ENCODE data around the gene SEC16B. TPM values are rescaled to one million over a fixed set of nuclear protein-coding genes. Genes with fewer than 3 reads are reported as not detected.

The SEC16B gene
- total and polyA plus RNA-seq, 2 experiments from 2014 or later: 0.53 to 0.63 TPM

DNA sequence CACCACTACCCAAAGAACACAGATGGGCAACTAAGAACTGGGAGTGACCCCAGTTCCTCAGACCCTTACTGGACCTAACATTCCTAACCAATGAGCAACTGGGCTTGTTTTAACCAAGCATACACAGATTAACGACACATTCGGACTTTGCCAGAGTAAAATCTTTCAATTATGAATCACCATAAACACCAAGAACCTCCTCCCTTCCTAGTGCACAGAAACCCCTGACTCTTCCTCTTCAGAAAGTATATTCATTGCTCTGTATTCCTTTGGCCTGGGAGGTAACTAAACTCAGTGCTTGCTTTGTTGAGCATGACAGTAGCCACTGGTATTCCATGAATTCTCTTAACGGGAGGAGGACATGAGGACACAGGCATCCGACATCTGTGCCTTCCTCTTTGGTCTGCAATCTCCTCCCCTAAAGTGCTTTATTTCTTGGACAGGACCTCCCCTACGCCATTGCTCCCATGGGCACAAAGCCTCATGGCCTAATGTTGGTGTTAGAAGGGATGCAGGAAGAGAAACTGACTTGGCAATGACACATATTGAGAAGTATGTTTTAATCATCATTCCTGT is 42.7 kb downstream of the SEC16B start:
- TF ChIP-seq, protein P1, sequence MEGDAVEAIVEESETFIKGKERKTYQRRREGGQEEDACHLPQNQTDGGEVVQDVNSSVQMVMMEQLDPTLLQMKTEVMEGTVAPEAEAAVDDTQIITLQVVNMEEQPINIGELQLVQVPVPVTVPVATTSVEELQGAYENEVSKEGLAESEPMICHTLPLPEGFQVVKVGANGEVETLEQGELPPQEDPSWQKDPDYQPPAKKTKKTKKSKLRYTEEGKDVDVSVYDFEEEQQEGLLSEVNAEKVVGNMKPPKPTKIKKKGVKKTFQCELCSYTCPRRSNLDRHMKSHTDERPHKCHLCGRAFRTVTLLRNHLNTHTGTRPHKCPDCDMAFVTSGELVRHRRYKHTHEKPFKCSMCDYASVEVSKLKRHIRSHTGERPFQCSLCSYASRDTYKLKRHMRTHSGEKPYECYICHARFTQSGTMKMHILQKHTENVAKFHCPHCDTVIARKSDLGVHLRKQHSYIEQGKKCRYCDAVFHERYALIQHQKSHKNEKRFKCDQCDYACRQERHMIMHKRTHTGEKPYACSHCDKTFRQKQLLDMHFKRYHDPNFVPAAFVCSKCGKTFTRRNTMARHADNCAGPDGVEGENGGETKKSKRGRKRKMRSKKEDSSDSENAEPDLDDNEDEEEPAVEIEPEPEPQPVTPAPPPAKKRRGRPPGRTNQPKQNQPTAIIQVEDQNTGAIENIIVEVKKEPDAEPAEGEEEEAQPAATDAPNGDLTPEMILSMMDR (IDR thresholded peaks at IDR 0.05; ENCODE audit: low read depth, low read length): no peak
- no peak overlapping the region for H3K27ac ChIP-seq
- DNase-seq (ENCODE audit: low read depth in 1 of 2, low spot score in 1 of 2): peak in 1 of 2 donors; percentile 69

DNA sequence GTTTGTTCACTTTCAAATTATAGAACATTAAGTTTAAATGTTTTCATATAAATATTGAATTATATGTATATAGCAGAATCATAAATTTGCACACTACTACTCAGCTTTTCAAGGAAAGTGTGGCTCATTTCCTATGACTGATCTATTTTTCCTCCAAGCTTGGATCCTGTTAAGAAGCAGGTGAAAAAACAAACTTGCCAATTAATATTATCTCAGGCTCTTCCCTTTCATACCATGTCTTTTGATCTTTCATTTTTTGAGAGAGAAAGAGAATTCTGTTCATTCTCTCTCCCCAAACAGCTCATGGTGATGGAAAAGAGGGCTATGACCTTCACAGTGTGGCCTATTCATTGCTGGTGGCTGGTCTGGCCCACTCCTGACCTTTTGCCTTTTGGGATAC is 43.7 kb downstream of the SEC16B start:
- H3K9me3 ChIP-seq (ENCODE audit: low read depth): no peaks in the 10 kb centered on the region
- H3K4me1 ChIP-seq (ENCODE audit: low read depth): no peaks in the 10 kb centered on the region
- TF ChIP-seq, protein P1 (IDR thresholded peaks at IDR 0.05; ENCODE audit: low read depth, low read length): no peak
- no peak for DNase-seq (ENCODE audit: low read depth in 1 of 2, low spot score in 1 of 2)
- H3K36me3 ChIP-seq: no peaks in the 10 kb centered on the region
- no peaks in the 10 kb centered on the region for H3K27me3 ChIP-seq
- H3K4me3 ChIP-seq: no peak overlapping the region
- no peak overlapping the region for H3K27ac ChIP-seq

More for the DNA sequence above, 42.7 kb downstream of the SEC16B start:
- H3K36me3 ChIP-seq: no peaks in the 10 kb centered on the region
- no peaks in the 10 kb centered on the region for H3K27me3 ChIP-seq
- H3K4me3 ChIP-seq: no peak overlapping the region
- no peaks in the 10 kb centered on the region for H3K9me3 ChIP-seq (ENCODE audit: low read depth)
- no peaks in the 10 kb centered on the region for H3K4me1 ChIP-seq (ENCODE audit: low read depth)

DNA sequence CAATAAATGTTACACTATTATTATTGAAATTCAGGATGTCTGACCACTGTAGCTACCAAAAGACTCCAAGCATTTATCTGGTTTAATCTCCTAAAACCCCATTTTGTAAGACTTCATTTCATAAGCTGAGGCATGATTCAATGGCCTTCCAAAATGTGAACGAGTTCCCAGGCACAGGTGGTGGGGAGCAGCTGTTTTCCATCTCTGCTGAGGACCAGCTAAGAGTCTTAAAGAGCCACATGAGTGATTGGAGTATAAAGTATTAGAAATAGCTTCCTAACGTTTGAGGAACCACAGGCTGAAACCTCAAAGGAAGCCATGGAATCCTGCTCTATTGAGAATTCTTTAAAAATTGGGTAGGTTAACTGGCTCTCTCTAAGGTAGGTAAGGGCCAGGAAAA is 44.9 kb downstream of the SEC16B start:
- TF ChIP-seq, protein P1 (IDR thresholded peaks at IDR 0.05; ENCODE audit: low read depth, low read length): no peak
- Histone ChIP-seq H3K4me1 (ENCODE audit: low read depth) (no peaks in the 10 kb centered on the region), H3K4me3 (no peak overlapping the region), H3K27ac (no peak overlapping the region), H3K9me3 (ENCODE audit: low read depth) (no peaks in the 10 kb centered on the region), H3K27me3 (no peaks in the 10 kb centered on the region), H3K36me3 (no peaks in the 10 kb centered on the region)
- no peak for DNase-seq (ENCODE audit: low read depth in 1 of 2, low spot score in 1 of 2)

DNA sequence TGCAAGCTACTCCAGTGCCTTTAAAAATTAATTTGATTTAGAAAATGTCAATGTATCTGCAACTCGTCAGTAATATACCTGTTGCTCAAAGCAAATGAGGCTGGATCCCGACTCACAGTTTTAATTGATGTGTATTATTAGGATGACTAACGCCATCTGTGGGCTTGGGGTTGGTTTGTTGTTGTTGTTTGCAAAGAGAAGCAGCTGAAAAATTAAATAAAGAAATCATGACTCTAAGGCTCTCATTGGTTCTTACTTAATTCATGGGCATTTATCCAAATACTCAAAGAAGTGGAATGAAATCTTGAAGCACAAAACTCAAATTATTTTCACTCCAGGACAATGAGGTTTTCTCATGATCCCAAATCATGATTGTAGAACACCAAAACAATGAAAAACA is 46.4 kb downstream of the SEC16B start:
- Histone ChIP-seq H3K4me3 (no peak overlapping the region), H3K9me3 (ENCODE audit: low read depth) (no peaks in the 10 kb centered on the region), H3K27me3 (no peaks in the 10 kb centered on the region), H3K36me3 (no peaks in the 10 kb centered on the region), H3K27ac (no peak overlapping the region), H3K4me1 (ENCODE audit: low read depth) (no peaks in the 10 kb centered on the region)
- TF ChIP-seq, protein P1 (IDR thresholded peaks at IDR 0.05; ENCODE audit: low read depth, low read length): no peak
- no peak for DNase-seq (ENCODE audit: low read depth in 1 of 2, low spot score in 1 of 2)

DNA sequence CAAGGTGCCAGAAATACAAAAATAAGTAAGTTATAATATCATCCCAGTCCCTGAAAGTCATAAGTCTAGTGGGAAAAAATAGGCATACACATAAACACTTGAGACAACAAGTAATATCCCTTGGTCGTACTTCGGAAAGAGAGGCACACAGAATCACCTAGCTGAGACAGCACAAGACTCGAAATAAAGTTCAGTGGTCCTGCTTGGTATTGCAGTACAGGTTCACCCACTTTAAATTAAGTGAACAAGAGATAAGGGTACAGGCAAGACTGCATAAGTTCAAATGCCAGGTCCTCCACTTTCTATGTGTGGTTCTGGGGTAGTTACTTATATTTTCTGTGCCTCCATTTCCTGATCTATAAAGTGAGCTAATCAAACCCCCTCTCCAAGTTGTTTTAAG is 47.6 kb downstream of the SEC16B start:
- Histone ChIP-seq H3K4me3 (no peak overlapping the region), H3K4me1 (ENCODE audit: low read depth) (no peaks in the 10 kb centered on the region), H3K36me3 (no peaks in the 10 kb centered on the region), H3K27me3 (no peaks in the 10 kb centered on the region), H3K9me3 (ENCODE audit: low read depth) (no peaks in the 10 kb centered on the region), H3K27ac (no peak overlapping the region)
- DNase-seq (ENCODE audit: low read depth in 1 of 2, low spot score in 1 of 2): no peak
- TF ChIP-seq, protein P1 (IDR thresholded peaks at IDR 0.05; ENCODE audit: low read depth, low read length): no peak

Measured in cardiac muscle cell (in vitro differentiated cells and primary cell).